GM19397 (cell line): ENCODE measurements around the gene YJEFN3.

Source experiments
- ATAC-seq: cut with Tn5 transposase; IDR thresholded peaks from one replicate; pipeline ENCODE4 v1.9.1; 2021; ENCODE audit warnings: mild to moderate bottlenecking, moderate library complexity; ENCODE audit not compliant: unreplicated experiment

YJEFN3 gene

DNA sequence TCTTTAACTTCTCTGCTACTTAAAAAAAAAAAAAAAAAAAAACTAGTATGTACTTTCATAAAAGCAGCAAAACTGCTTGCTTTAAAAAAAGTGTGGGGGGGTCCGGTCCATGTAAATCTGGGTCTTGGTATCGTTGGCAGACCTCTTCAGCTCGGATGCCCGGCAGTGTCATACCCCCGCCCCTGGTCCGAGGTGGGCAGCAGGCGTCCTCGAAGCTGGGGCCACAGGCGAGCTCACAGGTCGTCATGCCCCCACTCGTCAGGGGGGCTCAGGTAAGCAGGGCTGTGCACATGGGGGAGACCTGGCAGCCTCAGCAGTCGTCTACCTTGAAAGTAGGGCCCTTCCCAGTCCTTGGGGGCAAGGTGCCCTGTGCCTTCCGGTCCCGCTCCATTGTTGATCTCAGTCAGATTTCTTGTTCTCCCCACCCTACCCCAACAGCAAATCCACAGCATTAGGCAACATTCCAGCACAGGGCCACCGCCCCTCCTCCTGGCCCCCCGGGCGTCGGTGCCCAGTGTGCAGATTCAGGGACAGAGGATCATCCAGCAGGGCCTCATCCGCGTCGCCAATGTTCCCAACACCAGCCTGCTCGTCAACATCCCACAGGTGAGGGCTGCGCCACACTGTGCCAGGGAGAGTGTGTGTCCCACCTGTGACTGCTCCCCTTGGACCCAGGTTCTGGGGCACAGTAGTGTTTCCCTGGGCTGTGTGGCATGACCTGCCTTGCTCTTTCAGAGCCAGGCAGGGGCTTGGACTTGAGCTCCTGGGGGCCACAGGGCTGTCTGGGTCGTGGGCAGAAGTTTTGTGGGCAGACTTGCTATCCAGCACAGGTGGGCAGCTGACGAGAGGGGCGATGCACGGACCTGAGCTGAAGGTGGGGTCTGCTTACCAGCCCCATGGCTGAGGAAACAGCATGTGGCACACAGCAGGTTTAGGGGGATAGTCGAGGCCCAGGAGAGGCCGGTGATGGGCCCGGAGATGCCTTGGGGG, 32.8 kb upstream of the YJEFN3 start:
- no peak for ATAC-seq

DNA sequence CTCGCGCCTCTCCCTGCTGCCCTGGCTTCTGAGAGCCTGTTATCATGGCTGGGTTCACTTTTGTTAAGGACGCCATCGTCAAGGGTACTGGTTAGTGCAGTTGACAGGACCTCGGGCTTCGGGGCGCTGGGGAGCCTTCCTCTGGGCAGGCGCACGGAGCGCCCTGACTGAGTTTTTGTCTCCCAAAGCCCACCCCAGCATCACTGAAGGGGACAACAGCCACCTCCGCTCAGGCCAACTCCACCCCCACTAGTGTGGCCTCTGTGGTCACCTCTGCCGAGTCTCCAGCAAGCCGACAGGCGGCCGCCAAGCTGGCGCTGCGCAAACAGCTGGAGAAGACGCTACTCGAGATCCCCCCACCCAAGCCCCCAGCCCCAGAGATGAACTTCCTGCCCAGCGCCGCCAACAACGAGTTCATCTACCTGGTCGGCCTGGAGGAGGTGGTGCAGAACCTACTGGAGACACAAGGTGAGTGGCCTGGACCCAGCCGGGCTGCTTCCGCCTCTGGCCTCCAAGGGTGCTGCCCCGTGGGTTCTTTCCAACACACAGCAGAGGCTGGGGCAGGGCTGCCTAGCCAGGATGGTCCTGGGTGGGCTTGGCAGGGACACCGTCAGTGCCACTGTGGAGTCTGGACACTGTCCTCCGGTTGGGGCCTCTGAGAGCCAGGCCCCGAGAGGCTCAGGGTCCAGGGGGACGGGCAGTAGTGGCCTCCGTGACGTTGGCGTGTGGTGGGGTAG, 30.3 kb upstream of the YJEFN3 start:
- ATAC-seq = no peak

DNA sequence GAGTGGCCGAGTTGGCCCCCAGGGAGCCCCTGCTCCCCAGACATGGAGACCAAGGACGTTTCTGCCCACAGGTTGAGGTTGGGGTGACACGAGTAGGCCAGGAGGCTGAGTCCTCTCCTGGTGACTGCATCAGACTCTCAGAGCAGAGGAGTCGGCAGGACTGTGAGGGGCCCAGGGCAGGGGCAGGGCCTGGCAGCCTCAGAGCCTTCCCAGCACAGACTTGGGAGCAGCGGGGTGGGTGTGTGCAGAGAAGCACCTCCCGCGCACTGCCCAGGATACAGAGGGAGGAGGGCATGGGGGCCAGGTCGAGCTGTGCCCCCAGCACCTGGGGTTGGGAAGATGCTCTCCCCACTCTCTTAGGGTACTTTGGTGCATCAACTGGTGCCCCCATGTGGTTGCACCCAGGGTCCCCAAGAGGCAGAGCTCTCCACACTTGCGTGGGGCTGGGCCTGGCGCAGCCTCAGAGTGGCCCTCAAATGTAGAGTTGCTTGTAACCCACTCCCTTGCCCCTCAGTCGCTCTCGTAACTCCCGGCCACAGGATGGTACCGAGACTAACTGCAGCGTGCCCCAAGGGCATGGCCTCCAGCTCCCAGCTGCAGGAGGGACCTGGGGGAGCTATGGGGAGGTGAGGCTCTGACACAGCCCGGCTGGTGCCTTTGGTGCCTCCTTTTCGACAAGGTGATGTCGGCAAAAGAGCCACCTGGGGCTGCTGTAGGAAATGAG, 29.3 kb upstream of the YJEFN3 start:
- ATAC-seq = no peak

DNA sequence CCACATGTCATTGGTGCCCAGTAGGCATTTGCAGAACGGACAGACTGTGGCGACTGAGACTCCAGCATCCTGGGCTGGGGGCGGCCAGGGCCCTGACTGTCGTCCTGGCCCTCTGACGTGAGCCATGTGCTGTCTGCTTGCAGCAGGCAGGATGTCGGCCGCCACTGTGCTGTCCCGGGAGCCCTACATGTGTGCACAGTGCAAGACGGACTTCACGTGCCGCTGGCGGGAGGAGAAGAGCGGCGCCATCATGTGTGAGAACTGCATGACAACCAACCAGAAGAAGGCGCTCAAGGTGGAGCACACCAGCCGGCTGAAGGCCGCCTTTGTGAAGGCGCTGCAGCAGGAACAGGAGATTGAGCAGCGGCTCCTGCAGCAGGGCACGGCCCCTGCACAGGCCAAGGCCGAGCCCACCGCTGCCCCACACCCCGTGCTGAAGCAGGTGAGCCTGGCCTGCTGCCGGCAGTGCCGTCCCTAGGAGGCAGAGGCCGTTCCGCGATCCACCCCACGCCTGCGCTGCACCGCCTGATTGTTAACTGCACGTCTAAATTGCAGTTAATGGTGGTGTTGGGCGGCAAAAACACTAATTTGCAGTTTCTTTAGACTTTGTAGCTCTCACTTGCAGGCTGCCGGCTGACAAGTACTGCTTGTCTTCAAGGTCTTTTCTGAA, 27.6 kb upstream of the YJEFN3 start:
- ATAC-seq = no peak

DNA sequence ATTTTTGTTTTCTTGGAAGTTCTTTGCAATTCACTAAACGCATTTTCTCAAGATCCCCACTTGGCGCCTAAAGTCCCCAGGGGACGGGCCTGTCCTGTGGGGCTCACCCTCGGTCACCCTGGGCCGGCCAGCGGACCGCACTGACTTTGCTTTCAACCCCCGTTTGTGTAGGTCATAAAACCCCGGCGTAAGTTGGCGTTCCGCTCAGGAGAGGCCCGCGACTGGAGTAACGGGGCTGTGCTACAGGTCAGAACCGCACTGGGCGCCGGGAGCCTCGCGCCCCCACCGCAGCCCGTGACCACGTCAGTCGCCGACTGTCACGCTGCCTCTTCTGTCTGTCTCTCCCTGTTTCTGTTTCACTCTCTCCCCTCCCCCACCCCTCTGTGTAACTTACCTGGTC, 26.9 kb upstream of the YJEFN3 start:
- no peak for ATAC-seq

- ATAC-seq = no peak
Observed at GRCh38 chr19:19502281-19502680, 26.4 kb upstream of the YJEFN3 start.

DNA sequence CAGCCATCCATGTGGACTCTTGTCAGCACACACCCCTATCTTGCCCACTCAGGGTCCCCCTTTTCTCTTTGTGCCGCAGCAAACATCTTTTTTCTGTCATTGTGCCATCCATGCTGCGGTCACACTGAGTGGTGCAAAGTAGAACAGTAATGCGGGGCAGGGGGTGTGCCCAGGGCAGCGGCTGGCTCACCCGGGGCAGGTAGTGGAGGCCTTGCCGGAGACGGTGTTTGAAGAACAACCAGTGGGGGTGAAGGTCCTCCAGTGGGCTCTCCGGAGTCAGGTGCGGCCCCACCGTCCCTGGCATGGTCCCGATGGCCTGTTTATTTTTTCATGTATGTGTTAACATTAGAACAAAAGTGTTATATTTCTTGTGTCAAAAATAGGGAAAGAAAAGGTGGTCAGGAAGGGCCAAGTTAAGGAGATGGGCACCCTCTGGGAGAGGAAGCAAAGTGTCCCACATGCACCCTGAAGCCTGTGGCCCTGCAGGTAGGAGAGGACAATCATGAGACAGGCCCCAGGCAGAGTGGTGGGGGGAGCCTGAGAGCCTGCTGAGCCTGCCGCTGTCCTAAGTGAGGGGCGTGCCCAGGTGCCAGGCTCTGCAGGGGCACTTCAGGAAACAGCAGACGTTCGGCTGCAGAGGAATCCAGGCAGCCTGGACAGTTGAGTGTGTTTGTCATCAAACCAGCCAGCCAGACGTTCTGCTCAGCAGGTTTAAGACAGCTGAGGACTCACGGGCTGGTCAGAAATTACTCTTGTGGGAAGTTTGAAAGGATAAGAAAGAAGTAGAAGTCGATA, 25.7 kb upstream of the YJEFN3 start:
- no peak for ATAC-seq

DNA sequence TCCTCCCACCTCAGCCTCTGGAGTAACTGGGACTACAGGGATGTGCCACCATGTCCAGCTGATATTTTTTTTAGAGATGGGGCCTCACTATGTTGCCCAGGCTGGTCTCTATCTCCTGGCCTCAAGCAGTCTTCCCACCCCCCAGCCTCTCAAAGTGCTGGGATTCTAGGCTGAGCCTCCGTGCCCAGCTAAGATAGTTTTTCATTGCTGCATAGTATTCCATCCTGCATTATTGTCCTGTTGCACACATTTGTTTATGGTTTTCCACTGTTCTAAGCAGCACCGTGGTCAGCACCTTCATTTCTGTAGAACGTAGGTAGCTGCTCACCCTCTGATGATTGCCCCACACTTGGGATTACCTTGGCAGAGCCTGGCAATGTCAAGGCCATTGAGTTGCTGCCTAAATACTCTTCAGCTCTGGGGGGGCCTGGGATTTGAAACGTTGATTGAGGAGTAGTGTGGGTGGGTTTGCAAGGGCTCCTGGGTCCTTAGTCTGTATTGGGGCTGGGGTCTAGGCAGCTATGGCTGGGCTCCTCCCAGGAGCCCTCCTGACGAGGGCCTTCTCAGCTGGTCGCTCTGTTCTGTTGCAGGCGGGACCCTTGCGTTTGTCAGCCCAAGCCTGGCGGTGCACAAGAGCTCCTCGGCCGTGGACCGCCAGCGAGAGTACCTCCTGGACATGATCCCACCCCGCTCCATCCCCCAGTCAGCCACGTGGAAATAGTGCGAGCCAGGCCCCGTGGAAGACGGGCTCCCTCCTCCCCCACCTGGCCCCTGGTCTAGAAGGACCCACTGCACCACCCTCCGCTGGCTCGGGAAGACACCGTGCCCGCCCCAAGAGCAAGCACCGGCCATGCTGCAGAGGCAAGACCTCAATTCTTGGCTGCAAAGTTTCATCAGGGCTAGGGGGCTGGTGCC, 23.7 kb upstream of the YJEFN3 start:
- ATAC-seq = no peak

DNA sequence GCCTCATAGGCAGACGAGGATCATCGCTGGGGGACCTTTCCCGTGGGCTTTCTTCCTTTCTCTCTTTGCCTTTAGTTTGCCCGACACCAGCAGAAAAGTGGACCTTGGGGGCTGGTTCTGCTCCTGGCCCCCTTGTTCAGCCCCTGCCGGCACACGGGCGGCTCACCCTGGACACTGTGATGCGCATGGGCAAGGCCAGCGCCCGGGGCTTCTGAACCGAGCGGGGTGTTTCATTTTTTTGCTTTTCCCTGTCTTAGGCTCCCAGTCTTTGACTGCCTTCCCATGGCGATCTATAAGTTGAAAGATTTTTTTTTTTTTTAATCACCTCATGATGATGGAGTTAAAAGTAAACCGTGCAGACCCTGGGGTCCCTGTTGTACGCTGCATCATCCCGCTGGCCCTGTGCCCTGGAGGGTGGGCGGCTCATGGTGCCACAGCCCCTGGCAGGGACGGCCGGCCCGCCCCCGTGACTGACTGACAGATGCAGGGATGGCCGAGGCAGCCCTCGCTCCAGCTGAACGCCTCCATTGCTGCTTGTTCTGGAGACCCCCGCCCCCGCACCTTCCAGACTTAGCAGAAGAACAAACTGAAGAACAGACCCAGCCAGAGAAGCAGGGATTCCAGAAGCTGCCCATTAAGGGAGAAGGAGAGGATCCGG, 22.9 kb upstream of the YJEFN3 start:
- ATAC-seq = no peak

GRCh38 chr19:19506592-19506991, 22.1 kb upstream of the YJEFN3 start:
- no peak for ATAC-seq

GRCh38 chr19:19507354-19507753, 21.4 kb upstream of the YJEFN3 start:
- no peak for ATAC-seq

- no peak for ATAC-seq
Observed at GRCh38 chr19:19508217-19508616, 20.5 kb upstream of the YJEFN3 start.

DNA sequence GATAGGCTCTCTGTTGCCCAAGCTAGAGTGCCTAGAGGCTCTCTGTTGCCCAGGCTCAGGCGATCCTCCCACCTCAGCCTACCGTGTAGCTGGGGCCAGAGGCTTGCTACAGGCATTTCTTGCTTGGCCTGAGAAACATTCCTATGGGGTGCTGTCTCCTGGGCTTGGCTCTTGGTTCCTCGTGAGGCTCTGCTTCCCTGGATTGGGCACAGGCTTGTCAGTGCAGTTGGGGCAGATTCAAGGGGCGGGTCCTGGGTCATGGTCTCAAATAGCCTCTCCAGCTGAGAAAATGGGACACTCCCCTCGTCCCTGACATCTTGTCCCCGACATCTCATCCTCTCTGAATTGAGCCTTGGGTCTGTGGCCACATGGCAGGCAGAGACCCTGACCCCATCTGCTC, 18.3 kb upstream of the YJEFN3 start:
- no peak for ATAC-seq

GRCh38 chr19:19513682-19514081, 15.0 kb upstream of the YJEFN3 start:
- no peak for ATAC-seq

GRCh38 chr19:19514215-19514657, 14.5 kb upstream of the YJEFN3 start:
- ATAC-seq = no peak

- ATAC-seq = no peak
Observed at GRCh38 chr19:19514881-19515641, 13.7 kb upstream of the YJEFN3 start, which contains the start of gene TSSK6. Gene TSSK6, minus strand, starts transcription at chr19:19515548. Its CDS starts 121 bp downstream, at chr19:19515427.
